Panc1 (cell line): ENCODE measurements around the gene TSPO2.

Source experiments
- CTCF ChIP-seq: fragments of 450-650 bp; IDR thresholded peaks from 2 replicates; pipeline ENCODE4 v1.5.1; 2017; ENCODE audit warnings: mild to moderate bottlenecking
- POLR2AphosphoS5 ChIP-seq: IDR thresholded peaks from 2 replicates; pipeline ENCODE4 v1.6.1; 2012; ENCODE audit warnings: mild to moderate bottlenecking, low read depth, low read length, moderate library complexity
- SIN3A ChIP-seq: IDR thresholded peaks from 2 replicates; pipeline ENCODE4 v1.6.1; 2012; ENCODE audit warnings: low read depth, mild to moderate bottlenecking, low read length, moderate library complexity, borderline replicate concordance; ENCODE audit not compliant: insufficient read depth
- TCF7L2 ChIP-seq: IDR thresholded peaks from 2 replicates; pipeline ENCODE4 v1.6.1; 2011; ENCODE audit warnings: mild to moderate bottlenecking, low read depth, low read length, inconsistent platforms
- TF ChIP-seq, protein P1 (sequence below), 2 experiments: IDR thresholded peaks; 2 replicates each; pipeline ENCODE4 v1.6.1; 2011 to 2012; ENCODE audit warnings: low read depth in 2 of 2, control low read depth in 1 of 2, low read length in 1 of 2, mild to moderate bottlenecking in 1 of 2, moderate library complexity in 1 of 2; ENCODE audit not compliant: insufficient read depth in 1 of 2

DNA sequence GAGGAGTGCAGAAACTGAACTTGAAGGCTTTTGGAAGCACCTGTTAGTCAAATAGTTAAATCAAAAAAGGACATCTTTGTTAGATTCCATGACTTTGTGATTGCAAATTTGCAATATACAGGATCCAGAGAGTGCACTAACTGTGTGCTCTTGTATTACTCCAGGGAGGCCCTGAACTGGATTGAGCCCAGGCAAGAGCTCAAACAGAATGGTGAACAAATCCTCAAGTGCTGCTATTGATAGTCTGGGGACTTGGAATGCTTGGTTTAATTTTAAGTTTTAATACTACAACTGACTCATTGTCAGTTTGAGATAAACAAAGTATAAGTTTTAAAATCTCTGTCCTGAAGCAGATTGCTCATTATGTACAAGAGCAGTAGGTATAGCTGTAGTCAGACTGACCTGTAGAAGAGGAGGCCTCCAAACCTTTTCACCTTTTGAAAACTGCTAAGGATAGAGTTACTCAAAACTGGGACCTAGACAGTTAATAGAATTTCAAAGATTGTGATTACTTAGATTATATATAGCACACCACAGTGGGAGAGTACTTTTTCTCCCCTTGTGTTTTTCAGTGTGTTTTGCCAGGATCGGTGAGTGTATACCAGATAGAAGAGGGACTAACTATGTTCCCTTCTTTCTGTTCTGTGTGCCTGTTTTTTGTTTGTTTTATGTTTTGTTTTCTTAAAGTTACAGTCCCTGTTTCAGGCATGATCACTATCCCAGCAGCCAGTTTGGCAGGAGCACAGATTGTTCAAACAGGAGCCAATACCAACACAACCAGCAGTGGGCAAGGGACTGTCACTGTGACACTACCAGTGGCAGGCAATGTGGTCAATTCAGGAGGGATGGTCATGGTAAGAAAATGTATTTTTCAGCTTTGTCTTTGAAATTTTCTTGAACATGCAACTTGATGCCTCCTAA is 48.8 kb downstream of the TSPO2 start:
- no peak for TF ChIP-seq CTCF
- TF ChIP-seq POLR2AphosphoS5 = no peak
- TF ChIP-seq, protein P1, sequence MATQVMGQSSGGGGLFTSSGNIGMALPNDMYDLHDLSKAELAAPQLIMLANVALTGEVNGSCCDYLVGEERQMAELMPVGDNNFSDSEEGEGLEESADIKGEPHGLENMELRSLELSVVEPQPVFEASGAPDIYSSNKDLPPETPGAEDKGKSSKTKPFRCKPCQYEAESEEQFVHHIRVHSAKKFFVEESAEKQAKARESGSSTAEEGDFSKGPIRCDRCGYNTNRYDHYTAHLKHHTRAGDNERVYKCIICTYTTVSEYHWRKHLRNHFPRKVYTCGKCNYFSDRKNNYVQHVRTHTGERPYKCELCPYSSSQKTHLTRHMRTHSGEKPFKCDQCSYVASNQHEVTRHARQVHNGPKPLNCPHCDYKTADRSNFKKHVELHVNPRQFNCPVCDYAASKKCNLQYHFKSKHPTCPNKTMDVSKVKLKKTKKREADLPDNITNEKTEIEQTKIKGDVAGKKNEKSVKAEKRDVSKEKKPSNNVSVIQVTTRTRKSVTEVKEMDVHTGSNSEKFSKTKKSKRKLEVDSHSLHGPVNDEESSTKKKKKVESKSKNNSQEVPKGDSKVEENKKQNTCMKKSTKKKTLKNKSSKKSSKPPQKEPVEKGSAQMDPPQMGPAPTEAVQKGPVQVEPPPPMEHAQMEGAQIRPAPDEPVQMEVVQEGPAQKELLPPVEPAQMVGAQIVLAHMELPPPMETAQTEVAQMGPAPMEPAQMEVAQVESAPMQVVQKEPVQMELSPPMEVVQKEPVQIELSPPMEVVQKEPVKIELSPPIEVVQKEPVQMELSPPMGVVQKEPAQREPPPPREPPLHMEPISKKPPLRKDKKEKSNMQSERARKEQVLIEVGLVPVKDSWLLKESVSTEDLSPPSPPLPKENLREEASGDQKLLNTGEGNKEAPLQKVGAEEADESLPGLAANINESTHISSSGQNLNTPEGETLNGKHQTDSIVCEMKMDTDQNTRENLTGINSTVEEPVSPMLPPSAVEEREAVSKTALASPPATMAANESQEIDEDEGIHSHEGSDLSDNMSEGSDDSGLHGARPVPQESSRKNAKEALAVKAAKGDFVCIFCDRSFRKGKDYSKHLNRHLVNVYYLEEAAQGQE (IDR thresholded peaks at IDR 0.05; ENCODE audit: insufficient read depth in 1 of 2, low read depth in 2 of 2, low read length in 1 of 2) = no peak
- no peak for TF ChIP-seq SIN3A
- TF ChIP-seq TCF7L2 = no peak
